Epithelial cell of proximal tubule (primary cell): ENCODE data around the gene ZNF23. TPM values are rescaled to one million over a fixed set of nuclear protein-coding genes. Genes with fewer than 3 reads are reported as not detected.
"Not testable (repeated sequence)": the region's sequence is repeated elsewhere in the genome, so short reads cannot be mapped to it uniquely, and the experiment has no call there.

ENCODE experiments used
- DNase-seq: peaks from one replicate; pipeline ENCODE4 v3.0.0-alpha.2; 2011; ENCODE audit warnings: low read depth
- H3K4me3 ChIP-seq: 2 replicates; pipeline ENCODE4 v1.5.1; 2011; ENCODE audit warnings: low read depth, mild to moderate bottlenecking, low read length
- CTCF ChIP-seq: conservative IDR thresholded peaks from 2 replicates; pipeline ENCODE4 v1.5.1; 2012; ENCODE audit warnings: low read depth, mild to moderate bottlenecking, low read length
- total RNA-seq: library from RNA; depleted of rRNA; stranded (reverse); fragments of >200 nt; gene quantifications from 2 replicates; pipeline ENCODE4 v1.2.3, GENCODE V29; 2015

ZNF23 gene
- 4.7 and 5.9 TPM in 2 replicates for total RNA-seq

- no peak for DNase-seq
- TF ChIP-seq CTCF = no peak
- peak within 1 kb of the TSS; percentile 77 for H3K4me3 ChIP-seq
Observed at GRCh38 chr16:71461686-71462648, at the start of gene ZNF23. ZNF23 (minus strand) TSS chr16:71462247; CDS start chr16:71456796, 5,451 bp downstream.

GRCh38 chr16:71507061-71507460 is 45.0 kb upstream of the ZNF23 start:
- DNase-seq = no peak
- no peak for TF ChIP-seq CTCF
- no peak overlapping the region for H3K4me3 ChIP-seq

GRCh38 chr16:71504901-71505300 is 42.9 kb upstream of the ZNF23 start:
- no peak overlapping the region for H3K4me3 ChIP-seq
- TF ChIP-seq CTCF = no peak
- DNase-seq = no peak

GRCh38 chr16:71504051-71504450 is 42.0 kb upstream of the ZNF23 start:
- not testable (repeated sequence) for H3K4me3 ChIP-seq, DNase-seq

- DNase-seq = peak; percentile 2
- H3K4me3 ChIP-seq = no peak overlapping the region
- peak; percentile 33 for TF ChIP-seq CTCF
Observed at GRCh38 chr16:71501547-71501946, 39.5 kb upstream of the ZNF23 start.

GRCh38 chr16:71500964-71501363 is 38.9 kb upstream of the ZNF23 start:
- peak; percentile 13 for TF ChIP-seq CTCF
- DNase-seq = no peak
- no peak overlapping the region for H3K4me3 ChIP-seq

GRCh38 chr16:71499775-71500364 is 37.8 kb upstream of the ZNF23 start:
- peak; percentile 75 for TF ChIP-seq CTCF
- no peak overlapping the region for H3K4me3 ChIP-seq
- peak; percentile 10 for DNase-seq
